GM13976 (cell line): ENCODE measurements around the gene TSC22D2.

Source experiments
- DNase-seq: peaks from one replicate; pipeline ENCODE4 v3.0.0; 2012; ENCODE audit warnings: low spot score
- CTCF ChIP-seq: IDR thresholded peaks from 2 replicates; pipeline ENCODE4 v1.5.1; 2012; ENCODE audit warnings: borderline replicate concordance, mild to moderate bottlenecking; ENCODE audit not compliant: insufficient read depth; ENCODE audit errors: extremely low read depth, missing control alignments, control extremely low read depth
- in situ Hi-C: fragments of 300-500 bp; cut with MboI; formaldehyde crosslinking; loops from one replicate; pipeline ENCODE4 v1.12.0; 2022; ENCODE audit warnings: low sequenced_read_pairs, mixed read lengths, inconsistent platforms; ENCODE audit not compliant: unreplicated experiment

TSC22D2 gene

GRCh38 chr3:150408221-150409124, at the start of gene TSC22D2:
TSS of gene TSC22D2 (plus strand) at chr3:150408298. CDS start at chr3:150409351, 1,053 bp downstream.
- in situ Hi-C loops = no loop called here
- TF ChIP-seq CTCF = no peak
- DNase-seq = peak; percentile 90

GRCh38 chr3:150359381-150359780, 48.7 kb upstream of the TSC22D2 start:
- peak; percentile 1 for TF ChIP-seq CTCF
- in situ Hi-C loops = no loop called here
- no peak for DNase-seq

GRCh38 chr3:150360966-150361365, 47.1 kb upstream of the TSC22D2 start:
- in situ Hi-C loops = no loop called here
- TF ChIP-seq CTCF = no peak
- no peak for DNase-seq

GRCh38 chr3:150362515-150363302, 45.4 kb upstream of the TSC22D2 start:
- no peak for DNase-seq
- in situ Hi-C loops = no loop called here
- TF ChIP-seq CTCF = no peak

- in situ Hi-C loops = no loop called here
- no peak for TF ChIP-seq CTCF
- DNase-seq = no peak
Measured at GRCh38 chr3:150363420-150363819, 44.7 kb upstream of the TSC22D2 start.

- no peak for TF ChIP-seq CTCF
- in situ Hi-C loops = no loop called here
- DNase-seq = peak; percentile 17
Measured at GRCh38 chr3:150365132-150365604, 42.9 kb upstream of the TSC22D2 start.
